Activated T-helper 17 cell treated with anti-CD3 and anti-CD28 coated beads, Interleukin-2, amount 50 U/mL, for 72 hours (primary cell): Measurements from ENCODE around the gene PODNL1. TPM values are rescaled to one million over a fixed set of nuclear protein-coding genes. Genes with fewer than 3 reads are reported as not detected.

Experiments
- ATAC-seq: fragments of 150-1000 bp; cut with Tn5 transposase; replicated peaks from 2 replicates; pipeline ENCODE4 v1.10.0; 2021; ENCODE audit warnings: mild to moderate bottlenecking, moderate library complexity
- H3K27ac Mint-ChIP-seq: one replicate; pipeline ENCODE4 v1.8.0; 2022; ENCODE audit warnings: mixed read lengths
- H3K27me3 Mint-ChIP-seq: one replicate; pipeline ENCODE4 v1.8.0; 2022; ENCODE audit warnings: mixed read lengths
- H3K36me3 Mint-ChIP-seq: one replicate; pipeline ENCODE4 v1.8.0; 2022; ENCODE audit warnings: low read depth, mild to moderate bottlenecking, mixed read lengths
- H3K4me1 Mint-ChIP-seq: one replicate; pipeline ENCODE4 v1.8.0; 2022; ENCODE audit warnings: mixed read lengths
- H3K4me3 Mint-ChIP-seq: one replicate; pipeline ENCODE4 v1.8.0; 2022; ENCODE audit warnings: mild to moderate bottlenecking, mixed read lengths
- H3K9me3 Mint-ChIP-seq: one replicate; pipeline ENCODE4 v1.8.0; 2022; ENCODE audit warnings: mixed read lengths
- total RNA-seq, 2 donors: library from RNA; stranded (reverse); gene quantifications; one replicate each; pipeline ENCODE4 v1.2.3, GENCODE V29; 2022

Gene PODNL1
- total RNA-seq = 1 to 10 TPM in 1 of 2 donors, under 1 TPM in 1; 0.90 to 1.0 TPM

- H3K4me3 Mint-ChIP-seq = no peak within 1 kb of the TSS
- no peak within 1 kb of the TSS for H3K27ac Mint-ChIP-seq
- H3K27me3 Mint-ChIP-seq = peaks cover 11% of the 10 kb centered on the region
- H3K36me3 Mint-ChIP-seq = no peaks in the 10 kb centered on the region
- ATAC-seq = no peak
- peaks cover 10% of the 10 kb centered on the region for H3K4me1 Mint-ChIP-seq
- H3K9me3 Mint-ChIP-seq = no peaks in the 10 kb centered on the region
Measured at GRCh38 chr19:13938301-13939064, at the start of gene PODNL1. Gene PODNL1, minus strand, starts transcription at chr19:13938417. Its CDS starts 236 bp downstream, at chr19:13938181.

- Mint-ChIP-seq H3K9me3 (no peaks in the 10 kb centered on the region), H3K4me3 (peak overlapping the region; percentile 82)
Measured at GRCh38 chr19:13987101-13987890, 49.1 kb upstream of the PODNL1 start.

GRCh38 chr19:13986348-13986904, 48.2 kb upstream of the PODNL1 start:
- H3K4me1 Mint-ChIP-seq = peaks cover 17% of the 10 kb centered on the region
- peak overlapping the region; percentile 82 for H3K4me3 Mint-ChIP-seq

More at GRCh38 chr19:13987101-13987890, 49.1 kb upstream of the PODNL1 start:
- Mint-ChIP-seq H3K4me1 (peaks cover 17% of the 10 kb centered on the region), H3K36me3 (peaks cover 15% of the 10 kb centered on the region), H3K27me3 (no peaks in the 10 kb centered on the region), H3K27ac (peak overlapping the region; percentile 97)
- ATAC-seq = no peak

GRCh38 chr19:13985771-13986347, 47.6 kb upstream of the PODNL1 start:
- H3K9me3 Mint-ChIP-seq = no peaks in the 10 kb centered on the region
- H3K36me3 Mint-ChIP-seq = peaks cover 10% of the 10 kb centered on the region
- H3K27ac Mint-ChIP-seq = peak overlapping the region; percentile 97
- peak overlapping the region; percentile 82 for H3K4me3 Mint-ChIP-seq
- H3K27me3 Mint-ChIP-seq = no peaks in the 10 kb centered on the region
- H3K4me1 Mint-ChIP-seq = peaks cover 17% of the 10 kb centered on the region
- peak; percentile 4 for ATAC-seq

More at GRCh38 chr19:13986348-13986904, 48.2 kb upstream of the PODNL1 start:
- no peaks in the 10 kb centered on the region for H3K9me3 Mint-ChIP-seq
- peak overlapping the region; percentile 97 for H3K27ac Mint-ChIP-seq
- ATAC-seq = peak; percentile 93
- no peaks in the 10 kb centered on the region for H3K27me3 Mint-ChIP-seq
- H3K36me3 Mint-ChIP-seq = peaks cover 10% of the 10 kb centered on the region

GRCh38 chr19:13984875-13985741, 46.9 kb upstream of the PODNL1 start:
- peaks cover 8% of the 10 kb centered on the region for H3K36me3 Mint-ChIP-seq
- ATAC-seq = no peak
- H3K4me3 Mint-ChIP-seq = peak overlapping the region; percentile 82
- peak overlapping the region; percentile 91 for H3K27ac Mint-ChIP-seq
- H3K27me3 Mint-ChIP-seq = no peaks in the 10 kb centered on the region
- H3K9me3 Mint-ChIP-seq = no peaks in the 10 kb centered on the region
- peaks cover 17% of the 10 kb centered on the region for H3K4me1 Mint-ChIP-seq

- H3K36me3 Mint-ChIP-seq = no peaks in the 10 kb centered on the region
- no peaks in the 10 kb centered on the region for H3K27me3 Mint-ChIP-seq
- H3K4me3 Mint-ChIP-seq = no peak overlapping the region
- ATAC-seq = no peak
- peak overlapping the region; percentile 91 for H3K27ac Mint-ChIP-seq
- H3K4me1 Mint-ChIP-seq = peaks cover 8% of the 10 kb centered on the region
- no peaks in the 10 kb centered on the region for H3K9me3 Mint-ChIP-seq
Measured at GRCh38 chr19:13984186-13984585, 46.0 kb upstream of the PODNL1 start.

- no peak for ATAC-seq
- Mint-ChIP-seq H3K9me3 (no peaks in the 10 kb centered on the region), H3K27me3 (no peaks in the 10 kb centered on the region), H3K4me3 (no peak overlapping the region), H3K4me1 (peaks cover 7% of the 10 kb centered on the region), H3K27ac (no peak overlapping the region), H3K36me3 (no peaks in the 10 kb centered on the region)
Measured at GRCh38 chr19:13983213-13983889, 45.1 kb upstream of the PODNL1 start.

GRCh38 chr19:13982773-13983172, 44.6 kb upstream of the PODNL1 start:
- H3K9me3 Mint-ChIP-seq = no peaks in the 10 kb centered on the region
- H3K4me1 Mint-ChIP-seq = peaks cover 7% of the 10 kb centered on the region
- ATAC-seq = no peak
- H3K27me3 Mint-ChIP-seq = no peaks in the 10 kb centered on the region
- H3K36me3 Mint-ChIP-seq = no peaks in the 10 kb centered on the region
- no peak overlapping the region for H3K4me3 Mint-ChIP-seq
- no peak overlapping the region for H3K27ac Mint-ChIP-seq

- no peak for ATAC-seq
- no peaks in the 10 kb centered on the region for H3K9me3 Mint-ChIP-seq
- H3K27ac Mint-ChIP-seq = no peak overlapping the region
Measured at GRCh38 chr19:13981988-13982501, 43.8 kb upstream of the PODNL1 start.

GRCh38 chr19:13981467-13981866, 43.2 kb upstream of the PODNL1 start:
- H3K4me3 Mint-ChIP-seq = no peak overlapping the region
- H3K9me3 Mint-ChIP-seq = no peaks in the 10 kb centered on the region
- H3K4me1 Mint-ChIP-seq = peaks cover 7% of the 10 kb centered on the region
- no peaks in the 10 kb centered on the region for H3K27me3 Mint-ChIP-seq
- no peaks in the 10 kb centered on the region for H3K36me3 Mint-ChIP-seq
- H3K27ac Mint-ChIP-seq = no peak overlapping the region
- no peak for ATAC-seq

More at GRCh38 chr19:13981988-13982501, 43.8 kb upstream of the PODNL1 start:
- H3K27me3 Mint-ChIP-seq = no peaks in the 10 kb centered on the region
- H3K4me1 Mint-ChIP-seq = peaks cover 7% of the 10 kb centered on the region
- no peaks in the 10 kb centered on the region for H3K36me3 Mint-ChIP-seq
- no peak overlapping the region for H3K4me3 Mint-ChIP-seq

- peaks cover 7% of the 10 kb centered on the region for H3K4me1 Mint-ChIP-seq
- H3K27me3 Mint-ChIP-seq = no peaks in the 10 kb centered on the region
- H3K36me3 Mint-ChIP-seq = no peaks in the 10 kb centered on the region
- no peak overlapping the region for H3K27ac Mint-ChIP-seq
- ATAC-seq = no peak
- no peaks in the 10 kb centered on the region for H3K9me3 Mint-ChIP-seq
- H3K4me3 Mint-ChIP-seq = no peak overlapping the region
Measured at GRCh38 chr19:13981021-13981420, 42.8 kb upstream of the PODNL1 start.

- Mint-ChIP-seq H3K27ac (no peak overlapping the region), H3K36me3 (no peaks in the 10 kb centered on the region), H3K4me3 (no peak overlapping the region), H3K27me3 (no peaks in the 10 kb centered on the region), H3K4me1 (peaks cover 3% of the 10 kb centered on the region), H3K9me3 (no peaks in the 10 kb centered on the region)
- no peak for ATAC-seq
Measured at GRCh38 chr19:13980340-13980739, 42.1 kb upstream of the PODNL1 start.

GRCh38 chr19:13979686-13980085, 41.5 kb upstream of the PODNL1 start:
- no peaks in the 10 kb centered on the region for H3K36me3 Mint-ChIP-seq
- no peaks in the 10 kb centered on the region for H3K9me3 Mint-ChIP-seq
- no peak for ATAC-seq
- H3K4me3 Mint-ChIP-seq = no peak overlapping the region
- no peaks in the 10 kb centered on the region for H3K27me3 Mint-ChIP-seq
- H3K27ac Mint-ChIP-seq = no peak overlapping the region
- H3K4me1 Mint-ChIP-seq = no peaks in the 10 kb centered on the region
